ENCODE measurements around the gene ZNF536.

ZNF536 gene

DNA sequence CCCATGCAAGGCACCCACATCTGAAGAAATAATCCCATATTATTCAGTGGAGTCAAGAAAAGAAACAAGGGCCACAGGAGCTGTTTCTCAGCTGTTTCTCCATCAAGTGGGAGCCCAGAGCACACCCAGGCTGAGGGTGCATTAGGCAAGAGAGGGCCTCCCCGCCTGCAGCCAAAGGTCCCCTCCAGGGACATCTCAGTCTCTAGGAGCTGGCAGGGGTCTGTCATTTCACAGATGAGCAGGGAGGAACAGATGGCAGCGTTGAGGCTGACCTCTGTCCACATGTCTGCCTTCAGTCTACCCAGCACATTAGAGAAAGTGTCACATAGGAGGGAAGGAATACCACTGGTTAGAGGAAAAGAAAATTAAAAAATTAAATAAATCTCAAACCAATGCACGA lies 157.7 kb downstream of the ZNF536 start:
- DNase-seq (ENCODE audit: low spot score): no peak

DNA sequence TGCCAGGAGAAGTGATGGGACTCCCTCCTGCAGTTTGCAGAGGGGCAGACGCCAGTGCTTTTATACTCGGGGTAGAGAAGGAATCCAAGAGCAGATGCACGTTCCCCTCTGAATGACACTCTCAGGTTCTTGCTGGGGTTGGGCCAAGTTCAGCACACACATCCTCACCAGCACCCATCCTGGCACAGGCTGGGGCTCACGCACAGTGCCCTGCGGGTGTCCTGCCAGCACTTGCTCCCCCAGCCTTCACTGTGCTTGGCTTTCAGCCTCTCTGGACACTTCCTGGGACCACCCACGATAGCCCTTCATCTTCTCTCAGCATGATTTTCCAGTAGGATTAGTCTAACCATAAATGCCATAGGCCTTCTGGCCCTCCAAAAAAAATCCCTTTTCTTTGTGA lies 158.6 kb downstream of the ZNF536 start:
- no peak for DNase-seq (ENCODE audit: low spot score)

DNA sequence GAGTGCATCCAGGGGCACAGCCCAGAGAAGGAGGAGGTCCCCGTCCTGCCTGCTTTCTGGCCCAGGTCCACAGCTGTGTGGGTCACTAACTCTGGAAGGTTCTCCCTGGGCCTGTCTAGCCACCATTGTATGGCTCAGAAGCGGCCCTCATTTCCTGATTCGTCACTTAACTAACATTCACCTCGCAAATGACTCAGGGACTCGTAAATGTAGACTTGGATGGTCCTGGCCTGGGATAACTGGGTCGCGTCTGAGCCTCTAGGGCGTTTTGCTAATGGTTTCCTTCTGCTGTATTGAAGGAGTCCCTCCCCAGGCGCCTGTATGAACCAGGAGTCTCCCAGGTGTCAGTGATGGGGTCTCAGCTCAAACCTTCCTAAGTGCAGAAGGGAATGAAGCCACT lies 162.8 kb downstream of the ZNF536 start:
- DNase-seq (ENCODE audit: low spot score): no peak

DNA sequence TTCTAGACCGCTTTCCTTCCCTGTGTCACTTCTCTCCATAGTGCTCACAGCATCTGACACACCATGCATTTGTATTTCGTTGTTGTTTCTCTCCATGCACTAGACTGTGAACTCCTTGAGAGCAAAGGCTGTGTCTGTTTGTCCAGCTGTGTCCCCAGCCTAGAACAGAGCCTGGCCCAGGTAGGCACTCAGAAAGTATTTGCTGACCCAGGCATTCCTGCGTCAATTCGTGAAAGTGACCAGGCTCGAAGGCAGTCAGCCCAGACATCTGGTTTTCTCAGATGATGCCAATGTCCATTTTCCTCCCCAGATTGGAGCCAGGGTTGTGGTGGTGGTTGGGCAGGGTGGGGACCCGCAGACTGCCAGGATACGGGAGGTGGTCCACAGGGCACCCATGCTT lies 164.8 kb downstream of the ZNF536 start:
- no peak for DNase-seq (ENCODE audit: low spot score)

DNA sequence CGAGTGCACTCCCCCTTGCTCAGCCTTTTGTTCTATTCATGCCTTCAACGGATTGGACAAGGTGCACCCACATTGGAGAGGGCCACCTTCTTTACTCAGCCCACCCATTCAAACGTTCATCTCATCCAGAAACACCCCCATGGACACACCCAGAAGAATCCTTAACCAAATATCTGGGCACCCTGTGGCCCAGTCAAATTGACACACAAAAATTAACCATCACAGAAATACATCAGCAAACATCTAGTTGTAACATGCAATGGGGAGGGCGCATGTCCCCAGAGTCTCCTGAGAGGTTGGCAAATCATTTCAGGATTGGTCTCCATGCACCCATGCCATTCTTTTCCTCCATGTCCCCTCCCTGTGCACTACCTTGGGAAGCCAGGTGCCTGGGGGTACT lies 167.1 kb downstream of the ZNF536 start:
- no peak for DNase-seq (ENCODE audit: low spot score)

DNA sequence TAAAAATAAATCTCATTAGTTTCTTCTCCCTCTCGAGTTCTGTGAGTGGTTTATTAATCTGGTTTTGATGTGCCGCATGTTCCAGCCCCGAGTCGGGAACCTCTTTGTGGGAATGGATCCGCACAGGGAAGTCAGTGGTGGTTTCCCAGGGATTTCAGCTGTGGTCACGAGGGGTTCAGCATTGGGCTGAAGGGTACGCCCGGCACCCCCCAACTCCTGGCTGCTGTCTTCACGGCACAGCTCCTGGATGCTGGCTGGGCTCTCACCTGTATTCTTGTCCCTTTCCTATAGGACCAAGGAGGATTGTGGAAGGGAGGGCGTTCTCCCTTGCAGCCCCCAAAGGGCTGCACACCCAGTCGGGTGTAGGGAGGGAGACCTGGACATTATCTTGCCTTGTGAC lies 167.8 kb downstream of the ZNF536 start:
- no peak for DNase-seq (ENCODE audit: low spot score)

DNA sequence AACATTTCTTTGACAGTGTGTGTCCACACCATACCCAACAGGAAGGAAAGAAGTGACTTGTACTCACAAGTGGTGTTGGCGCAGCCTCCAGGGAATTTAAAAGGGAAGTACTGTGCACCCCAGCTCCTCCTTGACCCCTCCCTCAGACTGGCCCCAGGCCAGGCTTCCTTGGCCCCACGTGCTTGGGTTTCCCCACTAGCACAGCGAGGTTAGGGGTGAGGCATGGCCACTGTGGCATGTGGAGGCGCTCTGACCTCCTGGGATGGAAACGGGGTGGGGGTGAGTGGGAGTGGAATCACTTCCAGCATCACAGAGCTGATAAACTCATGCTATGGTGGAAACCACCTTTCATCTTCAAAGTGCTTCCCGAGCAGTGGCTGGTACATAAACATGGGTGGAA lies 168.6 kb downstream of the ZNF536 start:
- no peak for DNase-seq (ENCODE audit: low spot score)

DNA sequence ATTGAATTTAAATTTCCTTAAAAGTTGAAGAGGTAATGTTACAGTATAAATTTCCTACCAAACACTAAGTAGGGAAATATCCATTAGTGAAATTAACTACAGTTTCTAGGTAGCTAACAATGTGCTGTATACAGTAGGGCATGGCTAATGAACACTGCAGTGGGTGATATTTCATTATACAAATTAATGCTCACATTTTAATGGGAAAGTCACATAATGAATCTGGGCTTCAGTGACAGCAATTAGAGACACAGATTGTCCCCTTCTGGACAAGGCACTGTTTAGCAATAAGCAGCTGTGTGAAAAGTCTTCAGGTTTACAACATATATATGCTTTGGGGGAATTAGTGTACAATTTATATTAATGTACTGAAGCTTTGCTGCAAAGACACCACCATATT lies 169.4 kb downstream of the ZNF536 start:
- DNase-seq (ENCODE audit: low spot score): no peak

GRCh38 chr19:30543243-30543945 lies 171.2 kb downstream of the ZNF536 start:
- no peak for DNase-seq (ENCODE audit: low spot score)

DNA sequence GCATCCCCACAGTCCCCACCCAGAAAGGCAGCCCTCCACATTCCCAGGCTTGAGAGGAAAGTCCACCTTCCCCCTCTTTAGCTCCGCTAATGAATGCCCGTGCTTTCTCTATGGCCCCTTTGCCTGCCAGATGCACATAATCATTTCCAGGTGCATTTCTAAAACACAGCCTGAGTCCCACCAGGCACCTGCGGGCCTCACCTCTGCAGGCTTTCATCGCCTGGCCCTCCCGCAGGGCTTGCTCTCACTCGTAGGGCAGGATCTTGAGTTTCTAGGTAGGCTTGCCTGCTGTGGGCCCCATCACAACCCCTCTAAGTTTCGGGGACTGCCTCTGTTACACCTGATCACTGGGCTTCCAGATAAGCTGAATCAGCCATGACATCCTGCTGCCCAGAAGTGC lies 173.6 kb downstream of the ZNF536 start:
- no peak for DNase-seq (ENCODE audit: low spot score)

- no peak for DNase-seq (ENCODE audit: low spot score)
Measured at GRCh38 chr19:30546332-30546731, 174.1 kb downstream of the ZNF536 start.

- no peak for DNase-seq (ENCODE audit: low spot score)
Measured at GRCh38 chr19:30547246-30547645, 175.1 kb downstream of the ZNF536 start.

DNA sequence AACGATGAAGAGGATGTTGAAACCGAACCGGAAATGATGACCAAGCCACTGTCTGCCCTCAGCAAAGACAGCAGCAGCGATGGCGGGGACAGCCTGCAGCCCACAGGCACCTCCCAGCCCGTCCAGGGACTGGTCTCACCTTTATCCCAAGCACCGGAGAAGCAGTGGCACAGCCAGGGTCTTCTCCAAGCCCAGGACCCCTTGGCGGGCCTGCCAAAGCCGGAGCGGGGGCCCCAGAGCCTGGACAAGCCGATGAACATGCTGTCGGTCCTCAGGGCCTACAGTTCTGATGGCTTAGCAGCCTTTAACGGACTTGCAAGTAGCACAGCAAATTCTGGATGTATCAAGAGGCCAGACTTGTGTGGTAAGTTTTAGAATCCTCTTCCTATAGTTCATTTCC lies 177.0 kb downstream of the ZNF536 start:
- DNase-seq (ENCODE audit: low spot score): no peak

DNA sequence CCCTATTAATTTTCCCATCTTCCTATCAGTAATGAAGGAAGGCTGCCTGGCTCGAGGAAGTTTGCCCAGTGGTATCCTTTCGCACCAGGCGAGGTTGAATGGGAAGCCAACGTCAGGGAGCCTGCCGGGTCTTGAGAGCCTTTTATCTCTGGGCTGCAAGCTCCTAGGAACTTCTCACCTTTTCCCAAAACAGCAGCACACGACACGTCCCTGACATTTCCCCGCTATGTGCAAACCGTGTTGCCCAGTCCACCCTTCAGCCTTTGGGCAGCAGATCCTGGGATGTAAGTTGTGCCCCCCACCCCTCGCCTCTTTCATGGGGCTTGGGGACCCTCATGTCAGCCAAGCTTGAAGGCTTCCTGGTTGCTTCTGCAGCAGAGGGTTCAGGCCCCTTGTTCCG lies 179.1 kb downstream of the ZNF536 start:
- no peak for DNase-seq (ENCODE audit: low spot score)

DNA sequence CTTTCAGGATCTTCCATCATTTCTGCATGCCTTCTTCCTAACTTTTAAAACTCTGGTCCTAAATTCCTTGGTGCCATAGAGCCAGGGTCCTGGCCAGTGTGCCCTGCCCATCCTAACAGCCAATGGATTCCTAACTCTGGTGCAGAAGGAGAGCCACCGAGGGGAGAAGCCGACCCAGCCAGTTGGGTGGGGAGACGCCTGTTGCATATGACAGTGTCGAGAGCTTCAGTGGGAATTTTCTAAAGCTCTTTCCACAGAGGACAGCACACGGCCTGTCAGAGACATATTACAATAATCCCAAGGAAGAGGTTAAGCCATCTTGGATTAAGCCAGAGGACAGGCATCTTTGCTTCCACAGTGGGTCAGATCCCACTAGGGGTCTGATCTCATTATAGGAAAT lies 180.4 kb downstream of the ZNF536 start:
- no peak for DNase-seq (ENCODE audit: low spot score)

DNA sequence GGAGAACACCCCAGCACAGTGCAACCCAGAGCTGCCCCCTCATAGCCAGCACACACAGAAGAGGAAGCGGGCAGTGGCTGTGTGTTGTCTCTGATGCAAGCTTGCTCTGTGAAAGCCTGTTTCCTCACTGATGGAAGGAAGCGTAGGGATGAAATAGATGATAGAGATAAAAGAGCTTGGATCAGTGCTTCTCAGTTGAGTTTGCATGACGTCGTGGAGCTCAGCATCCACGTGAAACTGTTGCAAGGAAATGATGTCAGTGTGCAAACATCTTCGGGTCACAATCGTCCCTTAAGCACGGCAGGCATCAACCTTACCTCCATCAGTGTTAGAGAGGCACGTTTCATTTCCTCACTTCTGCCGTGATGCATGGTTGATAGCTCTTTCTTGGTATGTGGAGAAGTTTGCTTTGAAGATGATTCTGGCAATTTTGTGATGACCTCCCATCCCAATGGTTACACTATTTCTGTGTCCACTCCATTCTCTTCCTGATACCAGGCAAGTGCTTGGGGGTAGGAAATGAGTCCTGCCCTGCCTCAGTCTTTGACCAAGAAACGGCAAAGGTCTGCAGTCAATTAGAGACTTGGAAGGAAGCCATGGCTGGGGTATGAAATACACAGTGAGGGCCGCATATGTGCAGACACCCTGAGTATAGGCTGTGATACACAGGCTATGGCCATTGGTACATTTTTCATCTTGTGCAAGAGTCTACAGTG lies 183.0 kb downstream of the ZNF536 start:
- DNase-seq (ENCODE audit: low spot score): no peak

- DNase-seq (ENCODE audit: low spot score): no peak
Measured at GRCh38 chr19:30555791-30556110, 183.6 kb downstream of the ZNF536 start.

DNA sequence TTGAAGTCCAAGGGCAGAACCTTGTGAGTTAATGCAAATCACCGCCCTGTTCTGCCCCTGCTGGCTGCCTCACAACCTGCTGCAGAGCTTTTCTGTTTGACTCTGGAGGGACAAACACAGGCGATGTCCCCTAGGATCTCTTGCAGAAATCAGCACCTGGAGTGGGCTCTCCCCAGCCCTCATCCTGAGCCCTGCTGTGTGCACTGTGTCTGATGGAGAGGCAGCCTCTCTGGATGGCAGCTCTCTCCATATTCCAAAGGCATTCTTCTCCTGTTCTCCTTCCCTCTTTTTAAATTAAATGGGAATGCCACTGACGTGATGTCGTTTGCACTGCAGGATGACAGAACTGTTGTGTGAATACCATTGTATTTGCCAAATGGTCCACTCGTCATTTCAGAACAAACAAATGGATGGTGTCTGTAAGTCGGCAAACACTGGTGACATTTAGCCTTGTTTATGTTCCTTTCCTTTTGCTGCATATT lies 184.1 kb downstream of the ZNF536 start:
- DNase-seq (ENCODE audit: low spot score): no peak

DNA sequence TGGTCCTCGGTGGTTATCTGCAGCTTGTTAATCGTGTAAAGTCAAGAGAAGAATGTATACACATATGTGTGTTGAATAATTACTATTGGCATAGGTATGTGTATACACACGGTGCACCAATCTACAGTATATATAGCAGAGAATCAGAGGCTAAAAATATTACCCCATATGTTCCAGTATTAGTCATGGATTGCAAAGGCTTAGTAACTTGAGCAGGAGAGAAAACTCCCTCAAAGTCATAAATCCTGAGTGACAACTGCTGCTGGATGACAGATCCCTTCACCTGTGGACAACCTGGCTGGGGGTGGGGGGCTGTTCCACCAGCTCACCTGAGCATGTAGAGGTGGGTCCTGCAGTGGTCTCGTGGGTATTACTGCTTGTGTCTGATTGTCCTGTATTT lies 185.0 kb downstream of the ZNF536 start:
- DNase-seq (ENCODE audit: low spot score): no peak

DNA sequence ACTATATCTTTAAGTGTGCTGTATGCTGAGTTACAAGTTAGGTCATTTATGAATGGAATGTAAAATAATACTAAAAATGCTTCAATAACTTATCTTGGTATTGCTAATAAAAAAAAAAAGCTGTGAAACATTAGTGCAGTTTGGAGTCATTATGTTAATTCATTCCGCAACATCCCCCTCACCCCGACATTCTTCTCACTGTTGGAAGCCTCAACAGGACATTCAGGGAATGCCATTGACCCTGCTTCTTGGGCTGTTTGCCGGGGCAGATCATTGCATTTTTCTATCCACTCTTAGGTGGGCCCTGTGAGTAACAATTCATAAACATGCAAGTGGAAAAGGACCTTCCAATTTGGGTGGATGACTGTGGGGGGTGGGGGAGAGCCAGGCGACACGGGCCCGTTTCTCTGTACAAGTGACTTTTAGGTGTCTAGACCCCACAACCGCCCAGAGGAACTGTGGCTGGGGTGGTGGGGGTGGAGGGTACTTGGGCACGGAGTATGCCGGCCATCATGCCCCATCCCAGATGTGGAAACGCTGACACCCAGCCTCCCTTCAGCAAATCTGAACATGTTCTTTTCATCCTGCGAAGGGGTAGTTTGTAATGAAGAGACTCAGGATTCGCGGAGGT lies 185.9 kb downstream of the ZNF536 start:
- DNase-seq (ENCODE audit: low spot score): no peak

DNA sequence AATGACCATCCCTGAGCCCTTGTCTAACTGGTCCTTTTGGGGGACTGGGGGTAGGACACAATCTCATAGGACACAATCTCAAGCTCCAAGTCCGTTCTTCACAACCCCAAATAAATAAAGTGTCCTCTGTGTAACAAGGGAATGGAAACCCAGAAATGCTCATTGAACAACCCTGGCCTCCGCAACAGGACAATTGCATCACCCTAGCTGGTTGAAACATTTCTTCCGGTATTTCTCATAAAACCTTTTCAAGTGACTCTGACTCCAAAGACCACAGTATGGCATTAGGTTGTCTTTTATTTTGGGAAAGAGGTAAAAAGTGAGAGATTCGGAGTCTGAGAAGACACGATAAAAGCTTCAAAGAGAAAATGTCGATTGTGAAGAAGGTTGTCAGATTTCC lies 186.6 kb downstream of the ZNF536 start:
- no peak for DNase-seq (ENCODE audit: low spot score)

GRCh38 chr19:30559446-30559845 lies 187.3 kb downstream of the ZNF536 start:
- no peak for DNase-seq (ENCODE audit: low spot score)

DNA sequence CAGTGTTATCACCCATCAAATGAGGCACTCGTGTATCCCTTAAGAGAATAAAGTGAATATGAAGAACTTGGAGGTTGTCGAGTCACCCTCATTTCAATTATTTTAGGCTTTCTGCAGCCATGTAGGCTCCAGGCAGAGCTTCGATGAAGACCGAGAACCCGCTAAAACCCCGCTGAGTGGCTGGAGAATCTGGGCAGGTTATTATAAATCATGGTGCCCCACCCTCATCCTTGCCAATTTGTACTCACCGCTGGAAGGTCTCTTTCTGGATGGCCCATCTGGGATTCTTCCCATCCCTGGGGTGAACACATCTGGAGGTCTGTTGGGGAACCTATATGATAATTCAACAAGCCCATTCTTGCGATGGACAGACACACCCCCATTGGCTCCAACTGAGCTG lies 190.8 kb downstream of the ZNF536 start:
- no peak for DNase-seq (ENCODE audit: low spot score)

GRCh38 chr19:30563691-30564090 lies 191.5 kb downstream of the ZNF536 start:
- no peak for DNase-seq (ENCODE audit: low spot score)
